Chondrocyte (in vitro differentiated cells): ENCODE data around the gene KIF1A. TPM values are rescaled to one million over a fixed set of nuclear protein-coding genes. Genes with fewer than 3 reads are reported as not detected.

ENCODE experiments used
- DNase-seq: peaks from one replicate; pipeline ENCODE4 v3.0.0; 2021; ENCODE audit warnings: mixed read lengths, low spot score
- H3K27ac Mint-ChIP-seq: one replicate; pipeline ENCODE4 v1.8.0; 2021; ENCODE audit warnings: mild to moderate bottlenecking, moderate library complexity, mixed read lengths; ENCODE audit not compliant: unreplicated experiment
- H3K27me3 Mint-ChIP-seq: 2 replicates; pipeline ENCODE4 v1.8.0; 2021; ENCODE audit warnings: low read depth, mixed read lengths
- H3K36me3 Mint-ChIP-seq: 2 replicates; pipeline ENCODE4 v1.8.0; 2021; ENCODE audit warnings: low read depth, mixed read lengths
- H3K4me1 Mint-ChIP-seq: 2 replicates; pipeline ENCODE4 v1.8.0; 2021; ENCODE audit warnings: low read depth, mild to moderate bottlenecking, mixed read lengths
- H3K4me3 Mint-ChIP-seq: one replicate; pipeline ENCODE4 v1.8.0; 2021; ENCODE audit warnings: mild to moderate bottlenecking, moderate library complexity, mixed read lengths; ENCODE audit not compliant: unreplicated experiment
- H3K9me3 Mint-ChIP-seq: 2 replicates; pipeline ENCODE4 v1.8.0; 2021; ENCODE audit warnings: low read depth, mixed read lengths
- total RNA-seq: library from RNA; stranded (reverse); gene quantifications from 3 replicates; pipeline ENCODE4 v1.2.1, GENCODE V29; 2021
- TF ChIP-seq, protein P1 (sequence below): fragments of 200-600 bp; sonication (generic); IDR thresholded peaks from 2 replicates; pipeline ENCODE4 v1.5.0; 2021; ENCODE audit warnings: antibody characterized with exemption, mild to moderate bottlenecking, moderate library complexity

Gene KIF1A
- total RNA-seq, 1 donor from 2014 or later, result 60.0 TPM

DNA sequence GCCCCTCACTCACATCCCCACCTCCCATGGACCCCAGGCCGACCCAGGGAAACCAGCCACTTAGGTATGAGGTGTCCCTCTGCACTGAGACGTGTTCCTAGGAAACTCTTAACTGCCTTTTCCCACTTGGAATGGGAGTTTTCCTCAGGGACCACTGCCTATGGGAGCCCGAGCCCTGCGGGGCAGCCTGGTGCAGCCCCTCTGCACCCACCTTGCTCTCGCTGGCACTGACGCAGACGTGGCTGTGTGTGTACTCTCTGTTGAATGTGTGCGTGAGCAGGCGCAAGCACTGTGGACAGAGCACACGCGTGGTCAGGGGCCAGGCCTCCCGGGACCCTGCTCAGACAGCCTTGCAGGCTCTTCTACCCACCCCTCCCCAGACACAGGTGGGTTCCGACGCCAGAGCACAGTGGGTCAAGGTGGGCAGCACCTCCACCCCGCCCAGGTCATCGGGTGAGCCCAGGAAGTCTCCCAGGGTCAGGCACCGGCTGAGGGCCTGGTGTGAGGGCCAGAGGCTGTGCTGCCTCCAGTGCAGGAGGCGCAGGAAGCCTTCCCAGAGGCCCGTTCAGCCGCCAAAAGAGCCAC is 98.3 kb downstream of the KIF1A start:
- peaks cover 3% of the 10 kb centered on the region for H3K36me3 Mint-ChIP-seq
- TF ChIP-seq, protein P1, sequence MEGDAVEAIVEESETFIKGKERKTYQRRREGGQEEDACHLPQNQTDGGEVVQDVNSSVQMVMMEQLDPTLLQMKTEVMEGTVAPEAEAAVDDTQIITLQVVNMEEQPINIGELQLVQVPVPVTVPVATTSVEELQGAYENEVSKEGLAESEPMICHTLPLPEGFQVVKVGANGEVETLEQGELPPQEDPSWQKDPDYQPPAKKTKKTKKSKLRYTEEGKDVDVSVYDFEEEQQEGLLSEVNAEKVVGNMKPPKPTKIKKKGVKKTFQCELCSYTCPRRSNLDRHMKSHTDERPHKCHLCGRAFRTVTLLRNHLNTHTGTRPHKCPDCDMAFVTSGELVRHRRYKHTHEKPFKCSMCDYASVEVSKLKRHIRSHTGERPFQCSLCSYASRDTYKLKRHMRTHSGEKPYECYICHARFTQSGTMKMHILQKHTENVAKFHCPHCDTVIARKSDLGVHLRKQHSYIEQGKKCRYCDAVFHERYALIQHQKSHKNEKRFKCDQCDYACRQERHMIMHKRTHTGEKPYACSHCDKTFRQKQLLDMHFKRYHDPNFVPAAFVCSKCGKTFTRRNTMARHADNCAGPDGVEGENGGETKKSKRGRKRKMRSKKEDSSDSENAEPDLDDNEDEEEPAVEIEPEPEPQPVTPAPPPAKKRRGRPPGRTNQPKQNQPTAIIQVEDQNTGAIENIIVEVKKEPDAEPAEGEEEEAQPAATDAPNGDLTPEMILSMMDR, result no peak
- no peaks in the 10 kb centered on the region for H3K27me3 Mint-ChIP-seq
- H3K9me3 Mint-ChIP-seq, result no peaks in the 10 kb centered on the region
- no peak overlapping the region for H3K27ac Mint-ChIP-seq
- no peaks in the 10 kb centered on the region for H3K4me1 Mint-ChIP-seq
- no peak overlapping the region for H3K4me3 Mint-ChIP-seq
- DNase-seq, result no peak

DNA sequence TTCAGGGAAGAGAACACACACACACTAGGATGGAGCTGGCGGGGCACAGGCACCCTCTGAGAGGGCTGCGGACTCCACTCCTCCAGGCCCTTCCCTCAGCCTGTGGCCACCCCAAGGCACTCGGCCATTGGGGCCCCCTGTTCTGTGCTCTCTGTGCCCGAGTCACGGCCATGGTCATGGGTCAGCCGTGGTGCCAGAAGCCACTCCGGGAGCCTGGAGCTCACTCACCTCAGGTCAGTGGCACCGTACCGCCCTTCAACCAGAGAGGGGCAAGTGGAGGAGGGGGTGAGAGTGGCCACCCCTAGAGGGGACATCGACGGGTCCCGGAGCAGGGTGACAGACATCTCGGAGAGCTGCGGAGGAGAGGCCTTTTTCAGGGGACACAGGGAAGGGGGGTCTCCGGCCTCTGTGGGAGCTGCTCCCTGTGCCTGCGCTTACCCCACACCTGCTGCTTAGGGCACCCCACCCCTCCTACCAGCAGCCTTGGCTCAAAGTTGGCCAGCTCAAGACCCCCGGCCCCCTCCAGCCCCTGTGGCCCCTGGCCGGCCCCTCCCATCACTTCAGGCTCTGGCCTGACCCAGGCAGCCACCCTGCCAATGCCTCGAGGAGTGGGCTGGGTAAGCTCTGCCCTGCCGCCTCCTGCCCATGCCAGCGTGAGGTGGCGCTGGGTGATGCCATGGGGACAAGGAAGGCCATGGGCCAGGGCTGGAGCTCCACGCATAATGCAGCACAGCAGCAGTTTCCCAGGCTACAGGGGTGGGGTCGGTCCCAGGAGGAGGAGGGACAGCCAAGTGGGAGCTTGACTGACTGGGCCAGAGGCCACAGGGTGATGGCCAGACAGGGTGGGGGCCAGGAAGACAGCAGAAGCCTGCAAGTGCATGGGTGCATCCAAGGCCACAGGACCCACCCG is 99.1 kb downstream of the KIF1A start:
- Mint-ChIP-seq H3K4me3 (no peak overlapping the region), H3K36me3 (peaks cover 6% of the 10 kb centered on the region), H3K27ac (no peak overlapping the region), H3K9me3 (no peaks in the 10 kb centered on the region), H3K27me3 (peaks cover 1% of the 10 kb centered on the region), H3K4me1 (no peaks in the 10 kb centered on the region)
- DNase-seq, result no peak
- TF ChIP-seq, protein P1, result no peak

DNA sequence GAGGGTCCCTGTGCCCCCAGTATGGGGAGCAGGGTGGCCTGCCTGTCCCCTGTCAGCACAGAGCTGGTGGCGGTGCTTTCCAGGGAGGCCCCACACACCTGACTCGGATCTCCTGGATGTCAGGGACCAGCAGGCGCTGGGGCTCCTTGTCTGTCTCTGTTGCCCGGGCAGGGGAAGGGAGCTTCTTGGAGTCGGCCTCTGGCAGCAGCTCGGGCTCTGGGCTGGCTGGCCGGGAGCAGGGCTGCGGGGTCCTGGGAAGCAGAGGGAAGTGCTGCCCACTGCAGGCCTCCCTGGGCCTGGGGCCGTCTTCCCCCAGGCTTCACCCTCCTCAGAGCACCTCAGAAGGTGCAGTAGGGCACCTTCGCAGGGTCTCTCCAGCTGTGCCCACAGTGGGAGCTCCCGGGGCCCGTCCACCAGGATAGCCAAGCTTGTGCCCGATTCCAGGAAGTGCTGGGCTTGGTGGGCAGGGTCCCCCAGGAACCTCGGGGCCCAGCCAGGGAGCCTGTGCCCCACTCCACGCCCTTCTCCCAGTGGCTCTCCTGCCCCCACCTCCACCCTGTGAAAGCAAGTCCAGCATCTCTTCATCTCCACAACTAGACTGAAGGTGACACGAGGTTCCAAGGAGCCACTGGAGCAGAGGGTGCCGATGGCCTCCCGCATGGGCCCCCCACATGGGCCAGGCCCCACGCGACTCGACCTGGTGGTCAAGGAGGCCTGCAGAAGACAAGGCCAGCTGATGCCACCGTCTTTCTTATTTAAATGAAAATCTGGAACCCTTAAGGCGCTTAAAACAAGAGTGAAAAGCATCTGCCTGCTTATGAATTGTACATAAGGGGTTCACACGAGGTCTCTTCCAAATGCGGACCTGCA is 100.1 kb downstream of the KIF1A start:
- DNase-seq, result no peak
- peaks cover 6% of the 10 kb centered on the region for H3K36me3 Mint-ChIP-seq
- TF ChIP-seq, protein P1, result no peak
- no peaks in the 10 kb centered on the region for H3K4me1 Mint-ChIP-seq
- H3K27ac Mint-ChIP-seq, result no peak overlapping the region
- H3K9me3 Mint-ChIP-seq, result no peaks in the 10 kb centered on the region
- no peak overlapping the region for H3K4me3 Mint-ChIP-seq
- peaks cover 1% of the 10 kb centered on the region for H3K27me3 Mint-ChIP-seq

DNA sequence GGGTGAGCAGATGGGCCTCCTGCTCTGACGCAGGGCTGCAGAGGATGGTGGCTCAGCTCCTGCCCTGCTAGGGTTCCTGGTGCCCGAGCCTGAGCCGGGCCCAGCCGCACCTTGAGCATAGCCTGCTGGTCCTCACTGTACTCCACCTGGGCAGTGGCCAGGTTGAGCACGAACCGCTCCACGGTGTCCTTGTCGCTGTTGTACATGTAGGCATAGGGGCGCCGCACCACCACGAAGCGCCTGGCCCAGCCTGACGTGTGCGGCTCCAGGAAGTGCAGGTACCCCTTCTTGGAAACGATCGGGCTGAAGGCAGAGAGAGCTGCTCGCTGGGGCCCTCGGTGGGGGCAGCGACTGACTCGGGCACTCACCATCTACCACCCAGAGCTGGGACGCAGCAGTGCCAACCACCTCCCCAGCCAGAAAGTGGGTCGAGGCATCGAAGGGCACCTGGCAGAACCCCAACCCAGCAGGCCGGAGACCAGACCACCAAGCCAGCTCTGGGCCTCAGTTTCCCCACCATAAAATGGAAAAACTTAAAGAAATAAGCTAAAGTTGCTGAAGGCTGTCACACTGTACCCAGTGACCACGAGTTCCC is 101.0 kb downstream of the KIF1A start:
- Mint-ChIP-seq H3K27me3 (peaks cover 1% of the 10 kb centered on the region), H3K27ac (no peak overlapping the region)
- TF ChIP-seq, protein P1, result no peak

More for the DNA sequence above, 101.0 kb downstream of the KIF1A start:
- peaks cover 4% of the 10 kb centered on the region for H3K36me3 Mint-ChIP-seq
- no peaks in the 10 kb centered on the region for H3K9me3 Mint-ChIP-seq
- no peak for DNase-seq
- H3K4me1 Mint-ChIP-seq, result no peaks in the 10 kb centered on the region
- H3K4me3 Mint-ChIP-seq, result no peak overlapping the region
